Nephron progenitor cell (in vitro differentiated cells): ENCODE results near the gene TGFBI.

Source experiments
- DNase-seq: peaks from one replicate; pipeline ENCODE4 v3.0.0; 2021
- H3K27ac Mint-ChIP-seq: 2 replicates; pipeline ENCODE4 v1.8.0; 2021; ENCODE audit warnings: mild to moderate bottlenecking, moderate library complexity, mixed read lengths
- H3K27me3 Mint-ChIP-seq: 2 replicates; pipeline ENCODE4 v1.8.0; 2021; ENCODE audit warnings: mild to moderate bottlenecking, low read depth, mixed read lengths; ENCODE audit not compliant: poor library complexity
- H3K36me3 Mint-ChIP-seq: 2 replicates; pipeline ENCODE4 v1.8.0; 2021; ENCODE audit warnings: low read depth, mixed read lengths
- H3K4me1 Mint-ChIP-seq: 2 replicates; pipeline ENCODE4 v1.8.0; 2021; ENCODE audit warnings: mixed read lengths
- H3K4me3 Mint-ChIP-seq: 2 replicates; pipeline ENCODE4 v1.8.0; 2021; ENCODE audit warnings: mild to moderate bottlenecking, moderate library complexity, mixed read lengths
- H3K9me3 Mint-ChIP-seq: 2 replicates; pipeline ENCODE4 v1.8.0; 2021; ENCODE audit warnings: mild to moderate bottlenecking, moderate library complexity, mixed read lengths
- TF ChIP-seq, protein P1 (sequence below): fragments of 200-600 bp; sonication (generic); IDR thresholded peaks from 2 replicates; pipeline ENCODE4 v1.5.0; 2021; ENCODE audit warnings: antibody characterized with exemption

Gene TGFBI

GRCh38 chr5:136089791-136090190 is 61.0 kb downstream of the TGFBI start:
- H3K4me3 Mint-ChIP-seq, result no peak overlapping the region
- TF ChIP-seq, protein P1, sequence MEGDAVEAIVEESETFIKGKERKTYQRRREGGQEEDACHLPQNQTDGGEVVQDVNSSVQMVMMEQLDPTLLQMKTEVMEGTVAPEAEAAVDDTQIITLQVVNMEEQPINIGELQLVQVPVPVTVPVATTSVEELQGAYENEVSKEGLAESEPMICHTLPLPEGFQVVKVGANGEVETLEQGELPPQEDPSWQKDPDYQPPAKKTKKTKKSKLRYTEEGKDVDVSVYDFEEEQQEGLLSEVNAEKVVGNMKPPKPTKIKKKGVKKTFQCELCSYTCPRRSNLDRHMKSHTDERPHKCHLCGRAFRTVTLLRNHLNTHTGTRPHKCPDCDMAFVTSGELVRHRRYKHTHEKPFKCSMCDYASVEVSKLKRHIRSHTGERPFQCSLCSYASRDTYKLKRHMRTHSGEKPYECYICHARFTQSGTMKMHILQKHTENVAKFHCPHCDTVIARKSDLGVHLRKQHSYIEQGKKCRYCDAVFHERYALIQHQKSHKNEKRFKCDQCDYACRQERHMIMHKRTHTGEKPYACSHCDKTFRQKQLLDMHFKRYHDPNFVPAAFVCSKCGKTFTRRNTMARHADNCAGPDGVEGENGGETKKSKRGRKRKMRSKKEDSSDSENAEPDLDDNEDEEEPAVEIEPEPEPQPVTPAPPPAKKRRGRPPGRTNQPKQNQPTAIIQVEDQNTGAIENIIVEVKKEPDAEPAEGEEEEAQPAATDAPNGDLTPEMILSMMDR, result no peak

DNA sequence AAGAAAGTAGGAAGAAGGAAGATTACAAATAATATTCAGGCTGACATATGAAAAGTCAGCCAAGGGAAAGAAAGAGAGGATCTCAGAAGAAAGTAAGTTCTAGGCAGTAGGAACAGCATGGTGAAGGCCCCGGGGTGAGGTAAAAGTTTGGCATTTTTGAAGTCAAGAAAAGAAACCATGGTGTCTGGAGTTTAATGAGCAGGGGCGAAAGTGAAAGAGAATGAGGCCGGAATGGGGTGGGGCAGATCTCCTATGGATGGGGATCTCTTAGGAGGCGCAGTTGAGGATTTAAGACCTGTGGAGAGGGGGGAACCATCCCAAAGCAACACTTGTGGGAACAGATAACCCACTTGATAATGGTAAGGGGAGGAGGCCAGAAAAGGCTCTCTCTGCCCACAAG is 61.5 kb downstream of the TGFBI start:
- TF ChIP-seq, protein P1, result no peak
- Mint-ChIP-seq H3K27me3 (peaks cover 16% of the 10 kb centered on the region), H3K9me3 (no peaks in the 10 kb centered on the region), H3K36me3 (no peaks in the 10 kb centered on the region), H3K4me1 (peaks cover 6% of the 10 kb centered on the region), H3K27ac (no peak overlapping the region), H3K4me3 (no peak overlapping the region)
- DNase-seq, result no peak

More at GRCh38 chr5:136089791-136090190, 61.0 kb downstream of the TGFBI start:
- Mint-ChIP-seq H3K27me3 (peaks cover 14% of the 10 kb centered on the region), H3K27ac (no peak overlapping the region), H3K9me3 (no peaks in the 10 kb centered on the region), H3K4me1 (peaks cover 6% of the 10 kb centered on the region), H3K36me3 (no peaks in the 10 kb centered on the region)
- DNase-seq, result no peak

DNA sequence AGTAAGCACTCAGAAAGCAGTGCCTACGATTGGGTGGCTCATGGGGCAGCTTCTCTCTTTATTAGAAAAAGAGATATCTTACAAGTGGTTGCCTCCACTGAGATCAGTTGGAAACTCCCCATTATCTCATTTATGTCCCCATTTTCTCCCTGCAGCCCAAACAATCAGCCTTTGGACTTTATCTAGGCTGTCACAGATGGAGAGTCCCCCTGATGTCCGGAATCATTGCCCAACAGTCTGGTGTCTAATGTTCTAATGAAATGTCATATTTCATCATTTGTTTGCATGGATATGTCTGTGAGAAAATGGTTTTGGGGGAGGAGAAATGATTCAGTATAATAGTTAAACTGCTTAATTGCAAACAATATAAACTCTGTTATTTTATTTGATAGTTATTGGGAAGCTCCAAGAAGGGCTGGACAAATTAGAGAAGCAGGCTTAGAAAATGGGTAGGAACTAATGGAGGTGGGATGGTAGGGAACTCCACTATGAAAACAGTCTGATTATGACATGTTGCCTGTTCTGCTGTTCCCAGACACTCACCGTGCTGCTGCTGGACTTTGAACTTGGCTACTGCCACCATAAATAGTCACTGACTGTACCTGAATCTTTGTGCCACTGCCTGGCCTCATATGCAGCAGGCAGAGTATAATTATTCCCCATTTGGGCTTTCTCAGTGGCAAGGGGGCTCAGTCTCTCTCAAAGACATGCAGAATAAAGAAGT is 65.6 kb downstream of the TGFBI start:
- Mint-ChIP-seq H3K4me1 (peaks cover 6% of the 10 kb centered on the region), H3K27ac (no peak overlapping the region), H3K27me3 (peaks cover 38% of the 10 kb centered on the region), H3K4me3 (no peak overlapping the region), H3K36me3 (no peaks in the 10 kb centered on the region), H3K9me3 (no peaks in the 10 kb centered on the region)
- DNase-seq, result no peak
- TF ChIP-seq, protein P1, result no peak

- H3K36me3 Mint-ChIP-seq, result no peaks in the 10 kb centered on the region
- TF ChIP-seq, protein P1, result no peak
- H3K4me1 Mint-ChIP-seq, result no peaks in the 10 kb centered on the region
- peaks cover 38% of the 10 kb centered on the region for H3K27me3 Mint-ChIP-seq
- DNase-seq, result no peak
- H3K9me3 Mint-ChIP-seq, result no peaks in the 10 kb centered on the region
- H3K4me3 Mint-ChIP-seq, result no peak overlapping the region
- no peak overlapping the region for H3K27ac Mint-ChIP-seq
Observed at GRCh38 chr5:136094913-136095641, 66.3 kb downstream of the TGFBI start.

DNA sequence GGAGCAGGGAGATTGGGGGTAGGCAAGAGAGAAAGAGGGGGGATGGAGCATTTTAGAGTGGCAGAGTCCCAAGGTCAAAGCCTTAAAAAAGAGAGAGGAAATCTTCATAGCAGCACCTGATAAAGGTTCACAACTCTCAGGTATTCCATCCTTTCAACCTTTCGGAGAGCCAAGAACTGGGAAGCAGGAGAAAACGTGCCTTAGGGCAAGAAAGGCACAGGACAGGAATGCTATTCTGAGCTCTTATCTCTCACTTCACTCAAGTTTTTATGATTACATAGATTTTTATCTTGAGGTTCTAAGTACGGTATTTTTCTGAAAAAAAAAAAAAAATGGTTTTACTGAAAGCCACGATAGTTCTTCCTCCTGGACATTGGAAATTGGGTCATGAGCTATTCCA is 69.4 kb downstream of the TGFBI start:
- no peak for DNase-seq
- no peaks in the 10 kb centered on the region for H3K4me1 Mint-ChIP-seq
- H3K4me3 Mint-ChIP-seq, result no peak overlapping the region
- no peaks in the 10 kb centered on the region for H3K36me3 Mint-ChIP-seq
- peaks cover 38% of the 10 kb centered on the region for H3K27me3 Mint-ChIP-seq
- H3K9me3 Mint-ChIP-seq, result no peaks in the 10 kb centered on the region
- H3K27ac Mint-ChIP-seq, result no peak overlapping the region
- TF ChIP-seq, protein P1, result no peak

DNA sequence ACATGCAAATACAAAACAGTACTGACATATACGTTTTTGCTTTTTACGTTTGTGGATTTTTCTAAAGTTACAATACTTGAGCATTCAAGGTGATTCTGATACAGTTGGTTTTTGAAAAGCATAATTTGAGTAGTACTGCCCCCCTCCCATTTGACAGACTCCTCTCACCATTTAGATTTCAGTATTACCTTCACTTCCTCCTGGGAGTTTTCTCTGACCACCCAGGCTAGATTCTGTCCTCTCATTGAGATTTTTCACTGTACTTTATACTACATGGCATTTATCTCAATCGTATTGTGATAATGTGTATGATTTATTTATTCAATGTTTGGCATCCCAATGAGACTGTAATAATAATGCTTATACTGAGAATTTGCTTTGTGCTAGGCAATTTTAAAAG is 71.1 kb downstream of the TGFBI start:
- peaks cover 9% of the 10 kb centered on the region for H3K4me1 Mint-ChIP-seq
- H3K27me3 Mint-ChIP-seq, result peaks cover 30% of the 10 kb centered on the region
- TF ChIP-seq, protein P1, result no peak
- no peaks in the 10 kb centered on the region for H3K36me3 Mint-ChIP-seq
- no peaks in the 10 kb centered on the region for H3K9me3 Mint-ChIP-seq
- no peak for DNase-seq
- no peak overlapping the region for H3K4me3 Mint-ChIP-seq
- H3K27ac Mint-ChIP-seq, result no peak overlapping the region
